ENCODE data around the gene WDR33.

The WDR33 gene

GRCh38 chr2:127683056-127683455 lies 127.9 kb downstream of the WDR33 start:
- no peak for DNase-seq (ENCODE audit: low read depth)
- TF ChIP-seq, protein P1, sequence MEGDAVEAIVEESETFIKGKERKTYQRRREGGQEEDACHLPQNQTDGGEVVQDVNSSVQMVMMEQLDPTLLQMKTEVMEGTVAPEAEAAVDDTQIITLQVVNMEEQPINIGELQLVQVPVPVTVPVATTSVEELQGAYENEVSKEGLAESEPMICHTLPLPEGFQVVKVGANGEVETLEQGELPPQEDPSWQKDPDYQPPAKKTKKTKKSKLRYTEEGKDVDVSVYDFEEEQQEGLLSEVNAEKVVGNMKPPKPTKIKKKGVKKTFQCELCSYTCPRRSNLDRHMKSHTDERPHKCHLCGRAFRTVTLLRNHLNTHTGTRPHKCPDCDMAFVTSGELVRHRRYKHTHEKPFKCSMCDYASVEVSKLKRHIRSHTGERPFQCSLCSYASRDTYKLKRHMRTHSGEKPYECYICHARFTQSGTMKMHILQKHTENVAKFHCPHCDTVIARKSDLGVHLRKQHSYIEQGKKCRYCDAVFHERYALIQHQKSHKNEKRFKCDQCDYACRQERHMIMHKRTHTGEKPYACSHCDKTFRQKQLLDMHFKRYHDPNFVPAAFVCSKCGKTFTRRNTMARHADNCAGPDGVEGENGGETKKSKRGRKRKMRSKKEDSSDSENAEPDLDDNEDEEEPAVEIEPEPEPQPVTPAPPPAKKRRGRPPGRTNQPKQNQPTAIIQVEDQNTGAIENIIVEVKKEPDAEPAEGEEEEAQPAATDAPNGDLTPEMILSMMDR (IDR thresholded peaks at IDR 0.05; ENCODE audit: low read length, missing control alignments) = no peak
- H3K4me3 ChIP-seq (replicated peaks; ENCODE audit: low read depth, low read length) = no peak overlapping the region

DNA sequence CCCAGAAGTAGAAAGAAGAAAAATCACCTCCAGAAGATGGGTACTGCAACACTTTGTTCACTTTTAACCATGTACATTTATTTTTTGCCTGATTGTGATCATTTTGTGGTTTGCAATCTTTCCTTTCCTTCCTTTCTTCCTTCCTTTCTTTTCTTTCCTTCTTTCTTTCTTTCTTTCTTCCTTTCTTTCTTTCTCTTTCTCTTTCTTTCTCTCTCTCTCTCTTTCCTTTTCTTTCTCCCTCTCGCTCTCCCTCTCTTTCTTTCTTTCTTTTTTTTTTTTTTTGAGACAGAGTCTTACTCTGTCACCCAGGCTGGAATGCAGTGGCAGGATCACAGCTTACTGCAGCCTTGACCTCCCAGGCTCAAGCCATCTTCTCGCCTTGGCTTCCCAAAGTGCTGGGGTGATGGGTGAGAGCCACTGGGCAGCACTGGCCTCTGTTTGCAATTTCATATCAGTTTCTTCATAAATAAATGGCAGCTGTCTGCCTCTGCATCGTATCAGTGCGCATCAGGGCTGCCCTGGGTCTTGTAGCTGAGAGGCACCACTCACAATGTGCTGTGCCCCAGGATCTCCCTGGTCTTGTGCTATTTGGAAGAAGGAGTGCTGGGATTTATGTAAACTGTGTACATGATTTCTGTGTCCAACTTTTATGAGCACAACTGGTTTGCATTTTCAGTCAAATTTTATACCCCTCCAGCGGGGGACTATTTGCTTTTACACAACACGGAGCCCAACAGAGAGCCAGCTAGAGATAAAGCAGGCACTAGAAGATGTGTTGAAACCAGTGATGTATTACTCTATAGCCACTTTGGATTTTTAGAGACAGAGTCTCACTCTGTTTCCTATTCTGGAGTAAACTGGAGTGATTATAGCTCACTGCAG lies 128.8 kb downstream of the WDR33 start:
- H3K4me3 ChIP-seq (replicated peaks; ENCODE audit: low read depth, low read length) = no peak overlapping the region
- no peak for DNase-seq (ENCODE audit: low read depth)
- TF ChIP-seq, protein P1 (IDR thresholded peaks at IDR 0.05; ENCODE audit: low read length, missing control alignments) = no peak

GRCh38 chr2:127681288-127681804 lies 129.6 kb downstream of the WDR33 start:
- peak; percentile 35 for DNase-seq (ENCODE audit: low read depth)
- no peak overlapping the region for H3K4me3 ChIP-seq (replicated peaks; ENCODE audit: low read depth, low read length)
- TF ChIP-seq, protein P1 (IDR thresholded peaks at IDR 0.05; ENCODE audit: low read length, missing control alignments) = no peak

- H3K4me3 ChIP-seq (replicated peaks; ENCODE audit: low read depth, low read length) = no peak overlapping the region
- TF ChIP-seq, protein P1 (IDR thresholded peaks at IDR 0.05; ENCODE audit: low read length, missing control alignments) = no peak
- no peak for DNase-seq (ENCODE audit: low read depth)
Measured at GRCh38 chr2:127680706-127681287, 130.2 kb downstream of the WDR33 start.

DNA sequence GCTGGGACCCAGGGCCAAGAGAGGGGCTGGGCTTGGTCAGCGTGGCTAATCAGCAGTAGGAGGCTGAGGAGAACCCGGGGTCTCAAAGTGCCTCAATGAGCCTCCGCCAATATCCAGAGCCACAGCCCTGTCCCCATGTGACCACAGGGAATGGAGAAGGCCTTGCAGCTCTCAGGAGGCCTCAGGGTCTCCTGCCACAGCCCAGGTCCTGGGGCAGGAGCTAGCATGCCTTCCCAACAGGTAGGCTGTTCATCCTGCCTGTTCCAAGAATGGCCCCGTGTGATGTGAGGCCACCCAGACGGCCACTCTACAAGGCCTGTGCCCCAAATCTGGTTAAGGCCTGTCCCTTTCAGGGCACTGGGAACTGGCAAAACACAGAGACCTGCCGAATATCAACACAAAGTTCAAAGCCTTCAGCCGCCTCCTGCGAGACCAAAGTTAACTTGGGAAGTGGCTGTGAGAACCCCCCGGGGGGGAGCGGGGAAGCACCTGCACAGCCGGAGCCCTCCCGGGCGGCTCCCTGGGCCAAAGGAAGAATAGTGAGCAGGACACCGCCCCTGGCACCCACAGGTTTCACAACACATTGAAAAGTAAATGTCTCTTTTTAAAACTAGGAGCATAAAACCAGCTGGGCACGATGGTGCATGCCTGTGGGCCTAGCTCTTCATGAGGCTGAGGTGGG lies 131.2 kb downstream of the WDR33 start:
- no peak for DNase-seq (ENCODE audit: low read depth)
- TF ChIP-seq, protein P1 (IDR thresholded peaks at IDR 0.05; ENCODE audit: low read length, missing control alignments) = no peak
- H3K4me3 ChIP-seq (replicated peaks; ENCODE audit: low read depth, low read length) = no peak overlapping the region

DNA sequence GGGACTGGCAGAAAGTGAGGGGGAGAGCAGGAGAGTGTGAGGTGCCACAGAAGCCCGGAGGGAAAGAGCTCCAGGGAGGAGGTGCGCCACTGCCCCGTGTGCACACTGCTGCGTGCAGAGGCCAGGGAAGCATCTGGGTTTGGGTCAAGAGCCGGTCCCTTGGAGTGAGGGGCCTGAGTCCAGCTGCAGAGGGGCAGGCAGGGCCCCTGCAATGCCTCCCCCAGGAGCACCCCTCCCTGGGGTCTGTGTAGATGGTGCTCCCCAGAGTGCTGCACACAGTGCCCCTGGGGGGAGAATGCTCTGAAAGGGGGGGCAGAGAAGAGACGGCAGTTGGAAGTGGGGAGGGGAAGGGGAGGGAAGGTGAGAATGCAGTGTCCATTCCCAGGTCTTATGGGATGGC lies 132.0 kb downstream of the WDR33 start:
- H3K4me3 ChIP-seq (replicated peaks; ENCODE audit: low read depth, low read length) = no peak overlapping the region
- TF ChIP-seq, protein P1 (IDR thresholded peaks at IDR 0.05; ENCODE audit: low read length, missing control alignments) = no peak
- DNase-seq (ENCODE audit: low read depth) = no peak
